ENCODE results near the gene HEXIM2. TPM values are rescaled to one million over a fixed set of nuclear protein-coding genes. Genes with fewer than 3 reads are reported as not detected.

HEXIM2 gene
- total and polyA plus RNA-seq, 2 of the 13 experiments (the other 11 are each of a cell fraction or from before 2014, with no cell fraction given): 27.1 to 32.4 TPM

GRCh38 chr17:45147581-45148182 lies 14.0 kb upstream of the HEXIM2 start (continued):
- TF ChIP-seq POGK (CRISPR knock-in tag; conservative IDR thresholded peaks at IDR 0.05) (no peak; the same call in 1 of the 2 replicates), ZNF431 (CRISPR knock-in tag; IDR thresholded peaks at IDR 0.05; ENCODE audit: borderline replicate concordance, low read depth) (no peak), ZMAT5 (CRISPR knock-in tag; IDR thresholded peaks at IDR 0.05; ENCODE audit: borderline replicate concordance, low read depth) (no peak), MAF1 (CRISPR knock-in tag; IDR thresholded peaks at IDR 0.05; ENCODE audit: borderline replicate concordance) (no peak), ZNF496 (CRISPR knock-in tag; IDR thresholded peaks at IDR 0.05; ENCODE audit: insufficient replicate concordance) (no peak), ZBTB42 (CRISPR knock-in tag; IDR thresholded peaks at IDR 0.05) (peak; percentile 89), RXRB (CRISPR knock-in tag; IDR thresholded peaks at IDR 0.05; ENCODE audit: borderline replicate concordance) (peak; percentile 54; the same call in 1 of the 2 replicates), SKIL (CRISPR knock-in tag; IDR thresholded peaks at IDR 0.05; ENCODE audit: borderline replicate concordance) (no peak), TGIF2 (CRISPR knock-in tag; IDR thresholded peaks at IDR 0.05) (peak; percentile 56; the same call in 1 of the 2 replicates), ZNF230 (CRISPR knock-in tag; IDR thresholded peaks at IDR 0.05) (no peak), ZNF224 (CRISPR knock-in tag; IDR thresholded peaks at IDR 0.05) (no peak; the same call in 1 of the 2 replicates), HMGXB4 (CRISPR knock-in tag; IDR thresholded peaks at IDR 0.05; ENCODE audit: borderline replicate concordance in 1 of 2, low read depth in 1 of 2) (peak; percentile 65 to 75; a peak in 3 of 4 replicates), RFX5 (IDR thresholded peaks at IDR 0.05; ENCODE audit: low read depth, low read length) (no peak; the same call in 1 of the 2 replicates), PCBP1 (IDR thresholded peaks at IDR 0.05; ENCODE audit: borderline replicate concordance, low read depth, low read length) (peak; percentile 83; the same call in 1 of the 2 replicates), ZNF788 (CRISPR knock-in tag; IDR thresholded peaks at IDR 0.05; ENCODE audit: borderline replicate concordance) (peak; percentile 75; the same call in 1 of the 2 replicates), CEBPB (IDR thresholded peaks at IDR 0.05; ENCODE audit: borderline replicate concordance, low read depth, low read length) (no peak), ZNF460 (CRISPR knock-in tag; IDR thresholded peaks at IDR 0.05; ENCODE audit: borderline replicate concordance) (no peak), ZNF513 (CRISPR knock-in tag; conservative IDR thresholded peaks at IDR 0.05) (0 out of 2 replicates have a peak, but pooled peaks have one; percentile 19), SNRNP70 (IDR thresholded peaks at IDR 0.05; ENCODE audit: low read depth, low read length) (no peak), ZNF577 (CRISPR knock-in tag; IDR thresholded peaks at IDR 0.05; ENCODE audit: borderline replicate concordance, low read depth) (no peak), ZNF234 (CRISPR knock-in tag; conservative IDR thresholded peaks at IDR 0.05) (0 out of 2 replicates have a peak, but pooled peaks have one; percentile 31)
